LoVo (cell line): Measurements from ENCODE around the gene MSI2.
A peak's percentile ranks its signal among the peaks of the same experiment; 100 is the strongest.

Source experiments
- DNase-seq: peaks from one replicate; pipeline ENCODE4 v3.0.0-alpha.2; 2016; ENCODE audit warnings: low spot score

MSI2 gene

DNA sequence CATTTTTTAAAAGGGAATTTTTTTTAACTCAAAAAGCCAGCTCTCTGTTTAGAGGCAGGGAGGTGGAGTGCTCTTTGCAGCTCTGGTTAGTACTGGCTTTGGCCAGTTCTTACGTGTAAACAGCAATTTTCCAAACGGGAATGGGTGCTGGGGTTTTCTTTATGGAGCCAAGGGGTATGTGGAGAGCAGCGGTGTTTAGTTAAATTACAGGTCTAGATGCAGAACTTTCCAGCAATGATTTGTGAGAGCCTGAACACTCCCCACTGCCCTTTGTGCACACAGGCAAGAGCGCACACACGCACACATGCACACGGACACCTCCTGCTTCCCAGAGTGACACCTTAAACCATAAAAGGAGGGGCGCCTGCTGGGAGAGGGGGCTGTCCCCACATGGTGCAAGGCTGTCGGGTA lies 140.2 kb downstream of the MSI2 start:
- no peak for DNase-seq

DNA sequence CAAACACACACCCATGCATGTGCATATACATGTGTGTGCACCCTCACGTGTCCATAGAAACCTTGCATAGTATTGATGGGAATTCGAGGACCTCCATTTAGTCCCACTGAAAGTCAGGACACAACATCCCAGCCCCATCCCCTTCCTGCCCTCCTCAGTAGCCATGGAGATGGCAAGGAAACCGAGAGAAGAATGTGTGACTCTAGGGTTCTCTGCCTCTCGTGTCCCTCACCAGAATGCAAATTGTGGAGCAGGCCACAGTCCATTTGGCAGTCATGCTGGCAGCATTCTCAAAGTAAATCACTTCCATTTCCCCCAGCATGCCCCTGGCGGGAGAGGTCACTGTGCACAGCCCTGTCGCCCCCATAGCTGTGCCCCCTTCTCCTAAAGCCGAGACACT lies 141.1 kb downstream of the MSI2 start:
- no peak for DNase-seq

DNA sequence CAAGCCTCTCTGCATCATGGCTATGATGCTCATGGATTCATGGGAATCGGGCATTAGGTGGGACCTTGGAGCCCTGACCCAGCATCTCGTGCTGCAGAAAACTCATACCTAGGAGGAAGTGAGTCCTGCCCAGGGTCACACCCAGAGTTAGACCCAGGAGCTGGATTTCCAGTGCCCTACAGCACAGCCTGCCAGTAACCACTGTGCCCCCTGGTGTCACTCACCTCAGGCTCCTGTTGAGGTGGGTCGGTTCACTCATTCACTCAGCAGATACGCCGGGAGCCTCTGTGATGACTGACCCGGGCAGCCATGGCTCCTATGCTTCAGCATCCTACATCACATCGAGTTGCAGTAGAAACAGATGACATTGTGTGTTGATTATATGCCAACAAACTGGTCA lies 143.4 kb downstream of the MSI2 start:
- no peak for DNase-seq

DNA sequence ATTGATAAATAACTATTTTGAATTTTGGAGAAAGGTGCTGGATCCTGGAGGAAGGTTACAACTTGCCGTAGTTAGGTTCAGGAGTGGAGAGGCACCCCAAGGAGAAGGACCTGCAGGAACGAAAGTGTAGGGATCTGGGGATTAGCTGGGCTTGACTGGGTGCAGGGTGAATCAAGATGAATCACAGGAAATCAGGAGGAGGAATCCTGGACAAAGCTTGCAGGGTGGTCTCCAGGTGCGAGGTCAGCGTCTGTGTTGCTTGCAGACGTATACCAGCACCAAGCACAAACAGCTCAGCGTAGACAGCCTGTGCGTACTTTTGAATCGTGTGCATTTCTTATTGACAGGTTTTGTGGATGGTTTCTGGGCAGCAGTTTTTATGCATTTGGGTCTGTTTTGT lies 144.3 kb downstream of the MSI2 start:
- no peak for DNase-seq

DNA sequence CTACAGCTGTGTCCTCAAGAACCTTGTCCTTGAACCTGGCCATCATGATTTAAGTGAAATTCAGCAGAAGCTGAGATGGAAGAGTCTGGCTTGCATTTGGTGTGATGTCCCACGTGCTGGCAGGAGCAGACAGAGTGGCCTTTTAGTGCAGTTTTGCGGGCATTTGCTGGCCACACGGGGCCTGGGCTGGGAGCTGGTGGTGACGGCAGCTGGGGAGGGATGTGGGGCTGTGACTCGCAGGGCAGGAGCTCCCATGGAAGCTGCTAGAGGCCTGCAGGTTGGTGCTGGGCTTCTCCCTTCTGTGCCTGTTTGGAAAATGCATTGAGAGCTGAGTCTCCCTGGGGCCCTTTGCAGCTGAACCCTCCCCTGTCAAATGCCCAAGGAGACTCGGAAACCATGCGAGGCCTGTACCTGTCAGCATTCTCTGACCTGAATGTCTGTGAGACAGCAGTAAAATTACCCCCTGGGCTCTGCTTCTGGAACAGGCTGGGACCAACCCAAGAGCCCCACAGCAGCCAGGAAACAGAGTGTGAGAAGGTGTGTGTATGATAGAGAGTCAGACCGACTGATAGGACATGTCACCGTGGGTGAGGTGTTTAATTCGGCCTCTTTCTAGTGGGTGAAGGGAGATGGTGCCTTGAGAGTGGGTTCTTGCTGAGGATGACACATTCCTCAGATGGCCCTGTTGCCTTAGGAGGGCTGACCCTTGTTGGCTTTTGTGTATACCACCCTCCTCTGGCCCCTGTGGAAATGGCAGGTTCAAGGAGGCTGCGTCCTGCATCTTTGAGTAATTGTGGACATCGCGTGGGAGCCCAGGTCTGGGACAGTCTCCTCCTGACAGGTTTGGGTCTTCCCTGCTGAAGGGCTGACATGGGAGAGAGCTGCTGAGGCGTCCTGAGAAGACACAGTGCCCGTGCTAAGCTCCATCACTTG lies 145.5 kb downstream of the MSI2 start:
- DNase-seq, result no peak

DNA sequence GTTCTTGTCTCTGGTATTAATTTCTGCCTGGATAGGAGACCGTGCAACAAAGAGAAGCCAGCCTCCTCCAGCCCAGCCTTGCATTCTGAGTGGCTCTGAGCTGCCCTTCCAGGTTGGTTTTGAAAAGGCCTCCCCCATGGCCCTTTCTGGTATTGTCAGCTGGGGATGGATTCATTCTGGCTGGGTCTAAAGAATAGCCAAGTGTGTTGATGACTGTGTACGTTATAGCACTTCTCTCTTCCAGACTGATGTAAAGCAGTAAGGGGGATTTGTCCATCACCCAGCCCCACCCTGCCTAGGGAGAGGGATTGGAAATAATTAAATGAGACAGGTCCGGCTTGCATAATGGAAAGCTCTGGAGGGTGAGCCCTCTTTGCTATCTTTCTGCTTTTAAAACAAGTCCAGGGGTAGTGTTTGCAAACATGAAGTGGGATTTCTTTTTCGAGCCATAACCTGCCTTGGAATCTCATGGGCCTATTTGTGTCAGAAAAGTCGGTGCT lies 146.4 kb downstream of the MSI2 start:
- no peak for DNase-seq

DNA sequence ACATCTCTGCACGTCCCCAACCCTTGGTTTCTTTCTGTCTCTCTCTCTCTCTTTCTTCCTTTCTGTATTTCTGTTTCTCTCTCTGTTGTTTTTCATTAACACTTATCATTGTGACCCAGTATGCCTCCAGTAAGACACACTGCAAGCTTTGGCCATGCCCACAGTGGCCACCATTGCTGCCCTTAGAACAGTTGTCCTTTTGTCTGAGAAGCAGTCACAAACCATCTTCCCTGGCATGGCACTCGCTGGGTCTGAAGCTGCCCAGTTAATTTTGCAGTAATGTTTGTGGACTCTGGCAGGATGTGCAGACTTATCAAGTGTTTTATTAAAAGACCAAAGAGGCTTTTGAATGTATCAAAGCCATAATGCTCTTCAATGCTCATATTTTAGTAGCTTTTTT lies 146.9 kb downstream of the MSI2 start:
- DNase-seq, result no peak

DNA sequence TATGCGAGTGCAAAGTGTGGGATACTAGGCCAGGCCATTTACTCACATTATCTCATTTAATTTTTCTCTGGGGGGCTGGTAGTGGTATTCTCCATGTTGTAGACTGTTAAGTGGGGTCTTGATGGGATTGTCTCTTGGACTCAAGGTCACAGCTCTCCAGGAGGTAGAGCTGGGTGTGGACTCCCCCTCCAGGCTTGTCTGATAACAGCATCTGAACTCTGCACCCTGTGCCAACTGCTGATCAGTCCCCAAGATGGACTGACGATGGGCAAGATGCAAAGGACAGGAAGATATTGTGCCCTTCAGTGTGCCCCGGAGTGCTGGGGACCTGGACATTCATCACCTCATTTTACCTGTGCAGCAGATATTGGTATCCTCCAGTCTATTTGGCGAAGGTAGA lies 147.8 kb downstream of the MSI2 start:
- no peak for DNase-seq

DNA sequence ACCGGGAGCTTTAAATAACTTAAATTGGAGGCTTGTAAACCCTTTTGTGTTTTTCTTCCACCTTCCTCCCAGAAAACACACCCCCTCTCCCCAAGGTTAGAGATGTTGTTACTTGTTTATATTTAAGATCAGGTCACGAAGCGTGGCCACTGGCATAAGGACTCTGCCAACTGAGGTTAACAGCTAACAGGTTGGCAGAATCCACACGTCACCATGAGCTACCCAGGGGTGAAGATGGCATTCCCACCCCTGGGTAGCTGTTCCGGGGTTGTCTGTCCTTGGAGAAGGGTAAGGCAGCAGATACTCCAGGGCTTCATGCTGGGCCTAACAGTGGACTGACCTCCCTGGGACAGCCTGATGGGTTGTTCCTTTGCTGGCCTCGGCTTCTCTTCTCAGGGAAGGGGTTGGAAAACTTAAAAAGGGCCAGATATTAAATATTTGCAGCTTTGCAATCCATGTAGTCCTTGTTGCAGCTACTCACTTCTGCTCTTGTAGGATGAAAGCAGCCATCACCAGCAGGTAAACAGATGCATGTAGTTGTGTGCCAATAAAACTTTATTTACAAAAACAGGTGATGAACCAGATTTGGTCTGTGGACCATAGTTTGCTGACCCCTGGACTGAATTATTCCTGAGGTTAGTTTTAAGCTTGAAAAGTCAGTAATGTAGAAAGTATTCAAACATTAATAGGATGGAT lies 148.6 kb downstream of the MSI2 start:
- no peak for DNase-seq

DNA sequence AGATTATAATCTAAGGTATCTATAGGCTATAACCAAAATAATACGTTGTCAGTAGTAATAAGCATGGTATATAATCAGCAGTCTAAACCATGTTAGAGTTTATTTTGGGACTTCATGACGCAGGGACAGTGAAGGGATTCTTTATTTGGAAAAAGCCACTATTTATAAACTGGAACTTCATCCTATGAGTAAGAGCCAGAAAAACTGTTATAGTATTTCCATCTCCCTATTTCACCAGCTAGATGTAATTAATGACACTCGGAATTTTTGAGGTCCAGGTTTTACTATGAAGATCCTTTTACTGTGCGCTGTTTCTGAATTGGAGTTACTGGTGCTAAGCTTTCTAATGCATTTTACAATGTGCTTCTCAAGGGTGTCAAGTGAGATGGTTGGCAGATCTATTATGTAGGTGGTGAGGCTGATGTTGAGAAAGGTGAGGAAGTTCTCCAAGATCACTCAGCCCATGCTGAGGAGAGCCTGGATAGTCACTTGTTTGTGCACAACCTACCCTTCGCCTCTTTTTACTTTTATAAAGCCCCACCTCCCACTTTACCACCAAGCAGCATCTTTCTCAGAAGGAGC lies 149.3 kb downstream of the MSI2 start:
- no peak for DNase-seq

DNA sequence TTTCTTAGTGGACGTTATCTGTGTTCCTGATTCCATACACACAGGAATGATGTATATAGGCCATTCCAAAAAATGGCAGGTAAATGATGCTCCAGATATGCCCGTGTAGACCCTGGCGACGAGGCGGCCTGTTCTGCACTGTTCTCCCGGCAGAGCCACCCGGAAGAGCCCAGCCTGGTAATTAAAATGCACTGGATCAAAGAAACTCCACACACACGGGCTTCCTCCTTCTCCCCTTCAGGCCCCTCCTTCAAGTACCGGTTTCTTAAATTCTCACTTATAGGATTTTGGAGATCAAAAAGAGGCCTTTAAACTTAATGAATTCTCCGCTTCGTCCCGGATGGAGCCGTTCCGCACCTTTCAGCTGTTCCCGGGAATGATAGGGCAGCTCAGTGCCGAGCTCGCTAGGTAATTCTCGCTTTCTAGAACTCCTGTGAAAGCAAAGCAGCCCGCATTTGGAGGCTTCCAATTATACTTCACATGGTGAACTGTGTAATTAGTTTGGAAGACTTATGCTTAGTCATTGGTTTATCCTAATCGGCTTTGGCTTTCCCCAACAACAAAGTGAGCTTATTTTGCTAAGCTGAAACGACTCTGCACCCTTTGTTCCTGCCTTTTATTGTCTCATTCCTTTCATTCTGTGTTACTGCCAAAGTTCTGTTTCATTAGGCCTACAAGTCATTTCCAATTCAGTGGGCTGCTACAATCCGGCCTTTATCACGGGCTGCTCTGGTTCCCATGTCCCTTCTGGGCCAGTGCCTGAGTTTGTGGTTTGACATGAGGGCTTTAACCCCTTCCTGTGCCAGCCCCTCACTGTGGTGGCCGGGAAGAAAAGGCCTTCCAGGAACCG lies 150.0 kb downstream of the MSI2 start:
- peak; percentile 57 for DNase-seq

DNA sequence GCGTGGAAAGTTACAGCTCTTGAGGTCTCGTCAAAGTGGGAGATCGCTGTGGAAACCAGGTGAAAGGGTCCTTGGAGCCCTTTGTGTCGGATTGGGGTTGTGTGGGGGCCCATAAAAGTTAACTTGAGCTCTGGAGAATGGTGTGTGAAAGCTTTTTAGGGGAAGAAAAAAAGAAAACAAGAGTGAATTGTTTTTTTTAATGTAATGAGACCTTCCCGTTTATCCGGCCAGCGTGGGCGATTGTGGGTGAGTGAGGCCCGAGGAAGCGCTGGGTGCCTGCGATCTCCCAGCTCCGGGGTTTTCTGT lies 150.6 kb downstream of the MSI2 start:
- no peak for DNase-seq

DNA sequence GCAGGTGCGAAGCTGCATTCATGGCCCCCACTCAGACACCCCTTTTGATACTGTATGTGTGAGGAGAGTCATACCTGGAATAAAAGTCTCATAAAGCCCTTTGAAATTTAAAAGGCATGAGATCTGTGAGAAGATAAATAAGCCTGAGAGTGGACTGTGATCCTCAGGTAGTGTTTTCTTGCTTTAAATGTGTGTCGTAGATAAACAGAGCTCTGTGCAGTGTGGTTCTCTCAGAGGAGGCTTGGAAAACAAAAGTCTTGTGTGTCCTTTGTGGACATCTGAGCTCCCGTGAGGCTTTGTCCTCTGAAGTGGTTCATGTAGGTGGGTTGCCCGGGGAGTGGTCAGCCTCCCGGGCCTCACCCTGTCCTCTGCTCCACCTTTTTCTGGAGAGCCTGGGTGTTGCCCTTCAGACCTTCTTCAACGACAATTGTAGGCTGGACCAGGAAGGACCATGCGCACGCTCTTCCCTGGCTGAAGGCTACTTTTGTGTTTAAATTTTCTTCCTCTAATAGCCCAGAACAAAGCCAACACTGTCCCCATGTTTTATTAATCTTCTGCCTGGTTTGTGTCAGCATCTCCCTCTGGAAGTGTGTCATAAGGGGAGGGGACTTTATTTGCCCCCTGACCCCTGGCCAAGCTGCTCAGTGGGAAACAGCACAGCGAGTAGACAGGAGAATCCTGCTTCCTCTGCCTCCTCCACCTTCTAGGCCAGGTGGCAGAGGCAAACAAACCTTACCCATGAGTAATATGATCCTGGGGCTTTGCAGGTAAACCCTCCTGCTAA lies 151.2 kb downstream of the MSI2 start:
- DNase-seq, result peak; percentile 79

DNA sequence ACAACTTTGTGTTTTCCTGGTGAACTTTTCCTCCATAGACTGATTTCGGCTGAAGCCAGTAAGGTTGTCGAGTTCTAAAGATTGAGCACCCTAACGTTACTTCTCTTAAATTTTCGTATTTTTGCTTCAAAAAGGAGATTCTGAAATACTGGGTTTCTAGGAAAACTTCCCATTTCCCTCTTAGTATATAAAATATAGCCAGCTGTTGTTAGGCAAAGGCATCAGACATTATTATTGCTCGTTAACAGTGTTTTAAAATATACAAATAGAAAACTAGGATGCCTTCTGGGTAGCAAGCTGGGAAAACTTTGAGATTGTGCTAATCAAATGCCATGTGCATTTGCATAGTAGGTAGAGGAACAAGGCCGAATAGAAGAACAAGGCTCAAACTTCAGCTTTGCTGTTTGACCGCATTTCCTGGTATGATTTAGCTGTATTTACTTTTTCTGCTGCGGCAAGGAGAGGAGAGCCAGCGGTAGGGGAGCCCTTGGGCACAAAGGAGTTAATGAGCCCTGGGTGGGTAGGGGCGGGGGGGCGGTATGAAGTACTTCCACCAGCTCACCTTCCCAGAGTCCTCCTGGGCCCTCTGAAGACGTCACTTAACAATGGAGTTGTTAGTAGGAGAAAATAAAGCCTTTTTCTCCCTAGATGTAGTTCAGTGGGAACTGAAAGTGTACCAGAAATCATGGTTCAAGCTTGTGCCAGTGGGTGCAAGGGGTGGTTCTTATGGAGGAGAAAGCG lies 151.9 kb downstream of the MSI2 start:
- peak; percentile 61 for DNase-seq

DNA sequence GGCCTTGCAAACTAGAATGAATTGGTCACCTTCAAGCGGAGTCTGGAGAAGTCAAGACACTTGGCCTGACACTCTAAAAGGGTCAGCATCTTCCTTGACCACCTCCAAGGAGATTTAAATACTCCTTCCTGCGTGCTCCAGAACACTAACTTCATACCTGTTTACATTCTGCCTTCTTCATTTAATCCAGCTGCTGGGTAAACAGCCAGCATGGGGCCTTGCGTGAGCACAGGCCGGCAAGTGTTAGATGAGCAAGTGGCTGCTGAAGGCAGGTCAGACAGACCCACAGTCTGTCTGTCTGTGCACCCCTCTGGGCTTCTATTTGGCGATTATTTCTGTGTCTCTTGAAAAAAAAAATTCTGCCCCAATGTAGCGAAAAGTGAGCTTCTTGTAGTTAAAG lies 153.8 kb downstream of the MSI2 start:
- no peak for DNase-seq

DNA sequence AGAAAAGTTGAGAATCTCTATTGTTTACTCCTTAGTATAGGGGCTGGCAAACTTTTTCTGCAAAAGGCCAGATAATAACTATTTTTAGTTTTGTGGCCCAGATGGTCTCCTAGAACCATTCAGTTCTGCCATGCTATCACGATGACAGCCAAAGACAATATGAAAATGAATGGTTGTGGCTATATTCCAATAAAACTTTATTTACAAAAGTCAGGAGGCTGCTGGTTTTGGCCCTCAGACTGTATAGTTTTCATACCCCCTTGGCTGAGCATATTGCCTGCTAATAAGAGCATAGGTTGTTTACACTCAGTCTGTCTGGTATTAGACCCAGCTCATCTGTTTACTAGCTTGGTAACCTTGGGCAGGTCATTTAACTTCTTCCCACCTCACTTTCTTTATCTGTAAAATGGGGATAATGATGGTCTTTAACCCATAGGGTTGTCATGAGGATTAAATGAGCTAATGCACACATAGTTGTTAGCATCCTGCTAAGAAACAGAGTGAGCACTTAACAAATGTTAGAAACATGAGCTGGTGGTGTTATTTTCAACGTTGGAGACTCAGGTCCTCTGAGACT lies 156.3 kb downstream of the MSI2 start:
- no peak for DNase-seq

DNA sequence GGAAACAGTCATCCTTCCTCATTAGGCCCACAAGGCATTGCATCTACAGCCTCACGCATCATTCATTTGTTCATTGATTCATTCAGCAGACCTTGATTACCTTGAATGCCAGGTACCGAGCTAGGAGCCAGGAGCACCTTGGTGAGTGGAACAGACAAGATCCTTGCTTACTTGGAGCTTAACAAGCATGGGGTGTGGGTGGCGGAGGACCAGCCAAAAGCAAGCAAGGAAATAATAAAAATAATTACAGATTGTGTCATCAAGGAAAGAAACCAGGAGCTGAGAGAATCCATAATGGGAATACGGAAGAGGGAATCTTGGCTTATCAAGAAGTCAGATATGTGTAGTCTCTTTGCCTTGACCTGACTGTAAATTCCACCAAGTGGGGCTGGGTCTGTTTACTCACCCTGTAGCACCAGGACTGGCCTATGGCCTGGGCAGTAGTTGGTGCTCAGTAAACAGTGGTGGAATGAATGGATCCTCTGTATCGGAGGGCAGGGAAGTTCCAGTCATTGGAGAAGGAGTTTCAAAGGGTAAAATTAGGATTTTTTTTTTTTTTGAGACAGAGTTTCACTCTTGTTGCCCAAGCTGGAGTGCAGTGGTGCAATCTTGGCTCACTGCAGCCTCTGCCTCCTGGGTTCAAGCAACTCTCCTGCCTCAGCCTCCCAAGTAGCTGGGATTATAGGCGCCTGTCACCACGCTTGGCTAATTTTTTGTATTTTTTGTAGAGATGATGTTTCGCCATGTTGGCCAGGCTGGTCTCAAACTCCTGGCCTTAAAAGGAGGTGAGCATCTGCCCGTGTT lies 157.7 kb downstream of the MSI2 start:
- DNase-seq, result peak; percentile 89

DNA sequence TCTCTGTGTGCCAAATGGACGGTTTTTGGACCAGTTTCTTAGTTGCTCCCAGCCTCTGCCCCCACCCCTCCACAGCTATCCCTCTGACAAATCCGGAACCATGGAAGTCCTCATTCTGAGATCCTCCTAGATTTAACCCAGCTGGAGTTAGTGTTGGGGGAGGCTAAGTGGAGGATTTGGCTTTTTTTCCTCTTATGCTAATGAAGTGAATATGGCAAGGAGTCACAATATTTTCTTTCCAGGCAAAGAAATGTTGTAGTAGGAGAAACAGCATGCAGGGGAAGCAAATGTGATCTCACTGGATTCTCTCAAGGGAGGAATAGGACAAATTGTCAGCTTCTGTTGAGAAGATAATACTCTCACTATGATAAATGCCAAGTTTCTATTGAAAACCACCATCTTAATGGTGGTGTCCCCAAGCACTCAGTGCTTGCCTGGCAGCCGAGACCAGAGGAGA lies 159.5 kb downstream of the MSI2 start:
- DNase-seq, result no peak

DNA sequence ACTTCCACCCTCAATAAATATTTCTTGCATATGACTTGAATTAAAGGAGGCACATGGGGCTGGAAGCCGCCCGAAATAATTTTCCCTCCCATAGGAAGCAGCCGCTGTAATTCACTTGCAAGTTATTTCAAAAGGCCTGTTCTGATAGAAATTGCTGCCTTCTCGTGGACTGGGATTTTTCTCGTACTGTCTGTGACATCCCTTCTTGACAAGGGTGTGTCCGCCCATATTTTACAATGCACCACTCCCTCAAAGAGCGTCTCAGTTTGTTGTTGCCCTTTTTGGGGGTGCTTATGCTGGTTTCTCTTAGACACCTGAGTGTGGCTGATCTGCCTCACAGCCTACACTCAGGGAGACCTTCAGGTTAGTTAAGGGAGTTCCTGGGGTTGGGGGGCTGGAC lies 160.0 kb downstream of the MSI2 start:
- DNase-seq, result no peak
